Colon (tissue), 2 donors: ENCODE measurements around the gene ATAD3A.
"Not testable (repeated sequence)": the region's sequence is repeated elsewhere in the genome, so short reads cannot be mapped to it uniquely, and the experiment has no call there.

ENCODE experiments used
- FAIRE-seq: peaks from 2 replicates; lab custom pipeline; 2012; peaks lifted over from hg19 to GRCh38; lab: Jason Lieb, UNC
- donor health status: control.
- donor health status: control.

Gene ATAD3A

GRCh38 chr1:1511533-1512285 lies at the start of gene ATAD3A:
ATAD3A (plus strand) TSS chr1:1512162; CDS start chr1:1512269, 107 bp downstream.
- FAIRE-seq = no peak

GRCh38 chr1:1462318-1462966 lies 49.5 kb upstream of the ATAD3A start:
- no peak for FAIRE-seq

GRCh38 chr1:1463312-1463711 lies 48.6 kb upstream of the ATAD3A start:
- FAIRE-seq = no peak

GRCh38 chr1:1468196-1468985 lies 43.6 kb upstream of the ATAD3A start:
- not testable (repeated sequence) for FAIRE-seq

GRCh38 chr1:1470626-1471388 lies 41.2 kb upstream of the ATAD3A start:
- no peak for FAIRE-seq

GRCh38 chr1:1471389-1472052 lies 40.4 kb upstream of the ATAD3A start, which contains the start of gene ATAD3B:
ATAD3B (plus strand) TSS chr1:1471765; CDS start chr1:1471885, 120 bp downstream.
- FAIRE-seq = no peak

- not testable (repeated sequence) for FAIRE-seq
These were observed 39.7 kb upstream of the ATAD3A start for GRCh38 chr1:1472053-1472876.

- not testable (repeated sequence) for FAIRE-seq
These were observed 36.0 kb upstream of the ATAD3A start for GRCh38 chr1:1476011-1476410.

DNA sequence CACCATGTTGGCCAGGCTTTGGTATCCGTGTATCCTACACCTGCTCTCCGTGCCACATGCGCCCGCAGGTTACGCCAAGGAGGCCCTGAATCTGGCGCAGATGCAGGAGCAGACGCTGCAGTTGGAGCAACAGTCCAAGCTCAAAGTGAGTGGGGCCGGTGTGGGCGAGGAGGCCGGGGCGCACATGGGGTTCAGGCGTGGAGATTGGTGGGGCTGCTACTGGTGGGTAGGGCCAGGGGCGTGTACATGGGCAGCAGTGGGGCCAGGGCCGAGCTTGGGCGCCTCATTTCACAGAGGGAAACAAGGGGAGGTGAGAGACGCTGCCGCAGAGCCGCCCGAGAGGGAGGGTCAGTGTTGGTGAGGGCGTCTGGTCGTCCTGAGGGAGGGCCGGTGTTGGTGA lies 34.8 kb upstream of the ATAD3A start:
- FAIRE-seq = no peak

GRCh38 chr1:1479547-1480487 lies 32.1 kb upstream of the ATAD3A start:
- FAIRE-seq = no peak

- not testable (repeated sequence) for FAIRE-seq
These were observed 31.5 kb upstream of the ATAD3A start for GRCh38 chr1:1480488-1480867.

DNA sequence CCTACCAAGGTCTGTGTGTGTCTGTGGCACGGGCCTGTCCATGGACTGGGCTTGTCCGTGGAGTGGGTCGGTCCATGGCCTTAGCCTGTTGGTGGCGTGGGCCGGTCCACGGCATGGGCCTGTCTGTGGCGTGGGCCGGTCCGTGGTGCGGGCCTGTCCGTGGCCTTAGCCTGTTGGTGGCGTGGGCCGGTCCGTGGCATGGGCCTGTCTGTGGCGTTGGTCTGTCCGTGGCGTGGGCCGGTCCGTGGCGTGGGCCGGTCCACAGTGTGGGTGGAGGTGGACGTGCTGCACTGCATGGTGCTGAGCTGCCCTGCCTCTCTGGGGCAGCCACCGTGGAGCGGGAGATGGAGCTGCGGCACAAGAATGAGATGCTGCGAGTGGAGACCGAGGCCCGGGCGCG lies 30.2 kb upstream of the ATAD3A start:
- not testable (repeated sequence) for FAIRE-seq

- FAIRE-seq = no peak
These were observed 29.1 kb upstream of the ATAD3A start for GRCh38 chr1:1482856-1483255.

DNA sequence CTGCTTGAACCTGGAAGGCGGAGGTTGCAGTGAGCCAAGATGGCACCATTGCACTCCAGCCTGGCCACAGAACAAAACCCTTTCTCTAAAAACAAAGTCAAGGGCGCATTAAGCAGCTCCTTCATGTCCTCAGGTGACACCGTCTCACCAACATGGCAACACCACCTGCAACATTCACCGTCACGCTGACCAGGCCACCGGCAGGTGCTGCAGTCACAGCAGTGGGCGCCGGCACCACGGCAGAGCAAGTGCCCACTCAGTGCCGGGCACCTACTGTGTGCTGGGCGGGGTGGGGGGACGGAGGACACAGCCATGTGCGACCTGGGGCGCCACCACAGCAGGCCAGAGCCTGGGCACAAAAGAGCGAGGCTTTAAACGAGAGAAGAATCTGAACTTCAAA lies 28.2 kb upstream of the ATAD3A start:
- no peak for FAIRE-seq

DNA sequence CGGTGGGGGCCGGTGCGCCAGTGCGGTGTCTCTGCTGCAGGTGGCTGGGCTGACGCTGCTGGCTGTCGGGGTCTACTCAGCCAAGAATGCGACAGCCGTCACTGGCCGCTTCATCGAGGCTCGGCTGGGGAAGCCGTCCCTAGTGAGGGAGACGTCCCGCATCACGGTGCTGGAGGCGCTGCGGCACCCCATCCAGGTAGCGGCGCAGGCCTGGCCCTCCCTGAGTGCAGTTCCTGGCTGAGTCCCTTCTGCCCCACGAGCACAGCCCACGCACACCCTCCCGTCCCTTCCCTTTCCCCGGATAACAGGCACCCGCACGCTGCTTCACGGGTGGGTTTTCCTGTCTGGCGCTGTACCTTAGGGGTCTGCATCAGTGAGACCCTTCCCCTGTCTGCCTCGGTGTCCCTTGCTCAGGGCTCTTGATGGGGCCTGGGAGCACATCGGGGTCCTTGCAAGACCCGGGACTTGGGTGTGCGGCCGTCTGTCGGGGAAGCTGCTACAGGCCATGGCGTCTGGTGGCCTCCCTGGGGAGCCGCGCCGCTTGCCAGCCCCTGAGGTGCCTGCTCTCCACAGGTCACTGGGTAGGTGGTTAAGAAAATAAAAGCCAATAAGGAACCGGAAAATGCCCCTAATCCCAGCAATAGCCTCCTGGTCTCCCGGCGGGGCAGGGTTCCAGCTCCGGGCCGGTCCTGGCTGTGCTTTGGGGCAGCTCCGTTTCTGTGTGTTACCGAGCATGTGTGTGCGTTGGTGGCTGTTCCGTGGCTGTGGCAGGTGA lies 26.8 kb upstream of the ATAD3A start:
- FAIRE-seq = not testable (repeated sequence)

- not testable (repeated sequence) for FAIRE-seq
These were observed 26.1 kb upstream of the ATAD3A start for GRCh38 chr1:1485755-1486317.

- no peak for FAIRE-seq
These were observed 24.3 kb upstream of the ATAD3A start for GRCh38 chr1:1487701-1488100.

- FAIRE-seq = no peak
These were observed 22.7 kb upstream of the ATAD3A start for GRCh38 chr1:1489231-1489630.
